ENCODE measurements around the gene EDDM3A.

DNA sequence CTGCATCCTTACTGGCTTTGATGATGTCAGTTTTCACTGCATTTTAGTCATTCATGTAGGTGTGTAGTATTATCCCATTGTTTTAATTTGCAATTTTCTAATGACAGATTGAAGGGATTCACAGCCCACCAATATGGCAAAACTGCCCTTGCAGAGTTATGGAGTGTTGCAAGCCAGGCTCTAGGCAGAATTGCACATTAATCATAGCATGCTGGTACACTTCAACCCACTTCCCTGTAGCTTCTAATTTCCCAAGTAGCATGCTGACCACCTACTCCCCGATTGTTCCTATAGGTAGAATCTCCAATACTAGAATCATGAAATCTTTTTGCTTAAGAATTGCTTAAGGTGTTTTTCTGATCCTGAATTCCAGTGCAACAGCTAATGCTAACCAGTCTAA is 30.2 kb downstream of the EDDM3A start:
- TF ChIP-seq, protein P1, sequence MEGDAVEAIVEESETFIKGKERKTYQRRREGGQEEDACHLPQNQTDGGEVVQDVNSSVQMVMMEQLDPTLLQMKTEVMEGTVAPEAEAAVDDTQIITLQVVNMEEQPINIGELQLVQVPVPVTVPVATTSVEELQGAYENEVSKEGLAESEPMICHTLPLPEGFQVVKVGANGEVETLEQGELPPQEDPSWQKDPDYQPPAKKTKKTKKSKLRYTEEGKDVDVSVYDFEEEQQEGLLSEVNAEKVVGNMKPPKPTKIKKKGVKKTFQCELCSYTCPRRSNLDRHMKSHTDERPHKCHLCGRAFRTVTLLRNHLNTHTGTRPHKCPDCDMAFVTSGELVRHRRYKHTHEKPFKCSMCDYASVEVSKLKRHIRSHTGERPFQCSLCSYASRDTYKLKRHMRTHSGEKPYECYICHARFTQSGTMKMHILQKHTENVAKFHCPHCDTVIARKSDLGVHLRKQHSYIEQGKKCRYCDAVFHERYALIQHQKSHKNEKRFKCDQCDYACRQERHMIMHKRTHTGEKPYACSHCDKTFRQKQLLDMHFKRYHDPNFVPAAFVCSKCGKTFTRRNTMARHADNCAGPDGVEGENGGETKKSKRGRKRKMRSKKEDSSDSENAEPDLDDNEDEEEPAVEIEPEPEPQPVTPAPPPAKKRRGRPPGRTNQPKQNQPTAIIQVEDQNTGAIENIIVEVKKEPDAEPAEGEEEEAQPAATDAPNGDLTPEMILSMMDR (IDR thresholded peaks at IDR 0.05): no peak
- no peak for TF ChIP-seq EP300 (IDR thresholded peaks at IDR 0.05)

Data from tibial nerve (tissue), 4 donors.